Thyroid gland (tissue), 4 donors: ENCODE results near the gene RREB1. TPM values are rescaled to one million over a fixed set of nuclear protein-coding genes. Genes with fewer than 3 reads are reported as not detected.

Experiments used
- DNase-seq, 2 donors: peaks; one replicate each; pipeline ENCODE4 v3.0.0-alpha.2; 2019
- H3K27ac ChIP-seq, 3 donors: fragments of 200-600 bp; sonication (generic); 1 replicate in 2 of 3; 2 replicates in 1 of 3; pipeline ENCODE4 v1.5.1; 2016 to 2019; ENCODE audit warnings: mild to moderate bottlenecking in 1 of 3, moderate library complexity in 1 of 3
- H3K27me3 ChIP-seq: fragments of 200-600 bp; sonication (generic); one replicate; pipeline ENCODE4 v1.5.1; 2019
- H3K36me3 ChIP-seq, 2 donors: fragments of 200-600 bp; sonication (generic); one replicate each; pipeline ENCODE4 v1.5.1; 2016 to 2019
- H3K4me1 ChIP-seq, 2 donors: fragments of 200-600 bp; sonication (generic); one replicate each; pipeline ENCODE4 v1.5.1; 2017 to 2019
- H3K4me3 ChIP-seq, 3 donors: fragments of 200-600 bp; sonication (generic); replicated peaks in 1 of 3; 1 replicate in 2 of 3; 2 replicates in 1 of 3; pipeline ENCODE4 v1.5.1; 2016; ENCODE audit warnings: mild to moderate bottlenecking in 1 of 3
- H3K9me3 ChIP-seq: fragments of 200-600 bp; sonication (generic); one replicate; pipeline ENCODE4 v1.5.1; 2017
- POLR2A ChIP-seq, 2 donors: fragments of 450-650 bp; IDR thresholded peaks; one replicate each; pipeline ENCODE4 v1.6.1; 2017; ENCODE audit warnings: antibody characterized with exemption in 2 of 2, mild to moderate bottlenecking in 2 of 2, moderate library complexity in 1 of 2
- WGBS, 2 donors: methylation state at CpG; one replicate each; pipeline ENCODE4 v1.1.5; 2017; 5-methylcytosine and 5-hydroxymethylcytosine counted together
- intact Hi-C: fragments of 100-400 bp; cut with DNase I; formaldehyde crosslinking; loops from one replicate; pipeline ENCODE4 v1.15.1; 2023
- total RNA-seq, 4 donors: library from RNA; depleted of rRNA; stranded (reverse); fragments of >200 nt; gene quantifications; one replicate each; pipeline ENCODE4 v1.2.3, GENCODE V29; 2016
- TF ChIP-seq, protein P1 (sequence below), 6 experiments: fragments of 200-600 bp in 3 of 6; fragments of 450-650 bp in 3 of 6; sonication (generic) in 3 of 6; IDR thresholded peaks; one replicate each; pipeline ENCODE4 v1.5.1; 2016 to 2019; ENCODE audit warnings: antibody characterized with exemption in 6 of 6, mild to moderate bottlenecking in 2 of 6, inconsistent platforms in 1 of 6, moderate library complexity in 1 of 6

The RREB1 gene
- total RNA-seq, 4 donors from 2014 or later = 48.0 to 91.3 (median 57.1) TPM

DNA sequence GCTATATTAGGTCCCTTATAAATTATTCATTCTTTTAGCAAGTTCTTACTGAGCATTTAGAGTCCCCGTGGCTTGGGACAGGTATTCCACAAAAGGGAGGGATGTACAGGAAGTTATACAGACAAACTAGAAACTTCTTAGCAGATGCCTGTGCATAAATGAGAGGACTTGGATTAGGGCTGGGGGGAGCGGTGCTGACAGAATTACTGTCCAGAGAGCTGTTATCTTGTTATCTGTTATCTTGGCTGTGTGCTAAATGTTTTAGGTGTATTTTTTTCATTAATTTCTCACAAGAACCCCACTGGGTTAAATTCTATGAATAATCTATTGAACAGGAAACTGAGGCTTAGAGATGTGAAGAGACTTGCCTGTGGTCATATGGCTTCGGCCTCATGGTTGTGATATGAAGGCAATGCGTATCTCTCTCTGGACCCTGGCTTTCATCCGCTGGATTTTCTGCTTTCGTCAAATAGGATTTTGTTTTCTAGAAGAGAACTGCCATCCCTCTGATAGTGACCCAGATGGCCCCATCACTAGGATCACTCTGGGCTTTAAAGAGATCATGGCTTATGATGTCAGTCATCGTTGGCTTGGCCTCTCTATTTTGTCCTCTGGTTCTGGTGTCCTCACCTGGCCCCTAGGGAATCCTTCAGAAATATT, 32.3 kb upstream of the RREB1 start:
- WGBS, 2 donors = 94 to 97% methylated on average over 7 of the region's 7 CpGs
- intact Hi-C loops = no loop called here

DNA sequence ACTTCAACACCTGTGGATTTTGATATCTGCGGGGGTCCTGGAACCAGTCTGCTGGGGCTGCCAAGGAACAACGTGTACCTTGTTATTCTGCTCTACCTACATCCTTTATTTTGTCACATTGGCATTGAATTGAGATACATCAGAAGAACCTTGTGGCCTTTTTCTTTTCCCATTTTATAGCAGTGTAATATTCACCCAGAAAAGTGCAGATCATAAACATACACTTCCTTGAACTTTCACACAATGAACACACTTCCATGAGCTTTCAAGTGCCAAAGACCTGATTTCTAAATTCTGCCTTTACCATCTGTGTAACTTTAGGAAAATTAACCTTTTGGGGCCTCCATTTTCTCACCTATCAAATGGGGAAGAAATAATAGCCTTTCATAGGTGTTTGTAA, 29.9 kb upstream of the RREB1 start:
- Histone ChIP-seq H3K27ac (no peak overlapping the region), H3K27me3 (no peaks in the 10 kb centered on the region), H3K36me3 (no peaks in the 10 kb centered on the region), H3K4me3 (no peak overlapping the region), H3K9me3 (no peaks in the 10 kb centered on the region), H3K4me1 (no peaks in the 10 kb centered on the region)
- 86 to 90% methylated on average over 2 of the region's 2 CpGs for WGBS, 2 donors
- TF ChIP-seq, protein P1, sequence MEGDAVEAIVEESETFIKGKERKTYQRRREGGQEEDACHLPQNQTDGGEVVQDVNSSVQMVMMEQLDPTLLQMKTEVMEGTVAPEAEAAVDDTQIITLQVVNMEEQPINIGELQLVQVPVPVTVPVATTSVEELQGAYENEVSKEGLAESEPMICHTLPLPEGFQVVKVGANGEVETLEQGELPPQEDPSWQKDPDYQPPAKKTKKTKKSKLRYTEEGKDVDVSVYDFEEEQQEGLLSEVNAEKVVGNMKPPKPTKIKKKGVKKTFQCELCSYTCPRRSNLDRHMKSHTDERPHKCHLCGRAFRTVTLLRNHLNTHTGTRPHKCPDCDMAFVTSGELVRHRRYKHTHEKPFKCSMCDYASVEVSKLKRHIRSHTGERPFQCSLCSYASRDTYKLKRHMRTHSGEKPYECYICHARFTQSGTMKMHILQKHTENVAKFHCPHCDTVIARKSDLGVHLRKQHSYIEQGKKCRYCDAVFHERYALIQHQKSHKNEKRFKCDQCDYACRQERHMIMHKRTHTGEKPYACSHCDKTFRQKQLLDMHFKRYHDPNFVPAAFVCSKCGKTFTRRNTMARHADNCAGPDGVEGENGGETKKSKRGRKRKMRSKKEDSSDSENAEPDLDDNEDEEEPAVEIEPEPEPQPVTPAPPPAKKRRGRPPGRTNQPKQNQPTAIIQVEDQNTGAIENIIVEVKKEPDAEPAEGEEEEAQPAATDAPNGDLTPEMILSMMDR (IDR thresholded peaks at IDR 0.05) = no peak
- intact Hi-C loops = no loop called here
- no peak for DNase-seq

More for the DNA sequence above, 32.3 kb upstream of the RREB1 start:
- TF ChIP-seq, protein P1 (IDR thresholded peaks at IDR 0.05) = no peak
- TF ChIP-seq POLR2A (IDR thresholded peaks at IDR 0.05) = no peak
- Histone ChIP-seq H3K9me3 (no peaks in the 10 kb centered on the region), H3K27me3 (no peaks in the 10 kb centered on the region), H3K4me1 (no peaks in the 10 kb centered on the region), H3K4me3 (no peak overlapping the region), H3K27ac (no peak overlapping the region), H3K36me3 (no peaks in the 10 kb centered on the region)
- no peak for DNase-seq

DNA sequence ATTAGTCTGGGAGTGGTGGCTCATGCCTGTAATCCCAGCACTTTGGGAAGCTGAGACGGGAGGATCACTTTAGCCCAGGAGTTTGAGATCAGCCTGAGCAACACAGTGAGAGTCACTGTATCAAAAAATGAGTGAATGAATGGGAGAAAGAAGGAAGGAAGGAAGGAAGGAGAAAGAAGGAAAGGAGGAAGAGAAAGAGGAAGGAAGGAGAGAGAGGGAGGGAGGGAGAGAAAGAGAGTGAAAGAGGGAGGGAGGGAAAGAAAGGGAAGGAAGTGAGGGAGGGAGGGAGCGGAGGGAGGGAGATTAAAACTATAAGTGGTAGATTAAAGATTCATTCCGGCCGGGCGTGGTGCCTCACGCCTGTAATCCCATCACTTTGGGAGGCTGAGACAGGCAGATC, 28.9 kb upstream of the RREB1 start:
- Histone ChIP-seq H3K27me3 (no peaks in the 10 kb centered on the region), H3K4me3 (no peak overlapping the region), H3K4me1 (no peaks in the 10 kb centered on the region), H3K27ac (no peak overlapping the region), H3K36me3 (no peaks in the 10 kb centered on the region), H3K9me3 (no peaks in the 10 kb centered on the region)
- TF ChIP-seq, protein P1 (IDR thresholded peaks at IDR 0.05) = no peak
- TF ChIP-seq POLR2A (IDR thresholded peaks at IDR 0.05) = no peak
- WGBS, 2 donors = 93 to 97% methylated on average over 6 of the region's 6 CpGs
- no peak for DNase-seq
- intact Hi-C loops = no loop called here

- WGBS, 2 donors = 48 to 49% methylated on average over 2 of the region's 2 CpGs
- no peak overlapping the region for H3K4me3 ChIP-seq
- intact Hi-C loops = no loop called here
- no peak overlapping the region for H3K27ac ChIP-seq
- no peaks in the 10 kb centered on the region for H3K27me3 ChIP-seq
- TF ChIP-seq, protein P1 (IDR thresholded peaks at IDR 0.05) = no peak
- TF ChIP-seq POLR2A (IDR thresholded peaks at IDR 0.05) = no peak
- H3K4me1 ChIP-seq = no peaks in the 10 kb centered on the region
- H3K36me3 ChIP-seq = no peaks in the 10 kb centered on the region
- H3K9me3 ChIP-seq = no peaks in the 10 kb centered on the region
- DNase-seq = no peak
Measured at GRCh38 chr6:7080311-7080710, 27.4 kb upstream of the RREB1 start.

DNA sequence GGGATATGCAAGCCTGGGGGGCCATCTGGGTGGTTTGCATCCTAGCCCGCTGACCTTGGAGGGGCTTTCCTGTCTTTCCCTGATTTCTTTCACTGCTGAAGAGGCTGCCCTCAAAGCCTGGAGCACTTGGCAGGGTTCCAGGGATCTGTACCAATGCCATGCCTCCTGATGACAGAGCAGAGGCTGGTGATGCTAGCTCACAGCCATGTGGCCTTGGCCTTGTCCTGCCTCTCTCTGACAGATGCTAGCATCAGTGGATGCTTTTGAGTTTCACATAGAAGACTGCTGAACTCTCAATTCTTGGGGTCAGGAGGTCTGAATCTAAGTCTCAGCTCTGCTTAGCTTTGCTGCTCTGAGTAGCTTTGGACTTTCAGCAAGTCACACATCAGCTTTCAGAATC, 21.9 kb upstream of the RREB1 start:
- peak; percentile 70 to 71 for DNase-seq
- intact Hi-C loops = no loop called here
- Histone ChIP-seq H3K36me3 (no peaks in the 10 kb centered on the region), H3K9me3 (no peaks in the 10 kb centered on the region), H3K27me3 (no peaks in the 10 kb centered on the region), H3K4me1 (peaks cover 3 to 9% of the 10 kb centered on the region in 2 donors), H3K4me3 (no peak overlapping the region), H3K27ac (no peak overlapping the region)
- 73 to 88% methylated on average over 1 of the region's 1 CpG for WGBS, 2 donors
- TF ChIP-seq, protein P1 (IDR thresholded peaks at IDR 0.05) = no peak
- TF ChIP-seq POLR2A (IDR thresholded peaks at IDR 0.05) = no peak
